Activated CD8-positive, alpha-beta memory T cell treated with anti-CD3 and anti-CD28 coated beads, Interleukin-2, amount 10 ng/mL, durations not matched to agents 7 days and 5 days (primary cell): ENCODE measurements around the gene MAP3K5. TPM values are rescaled to one million over a fixed set of nuclear protein-coding genes. Genes with fewer than 3 reads are reported as not detected.
A peak's percentile ranks its signal among the peaks of the same experiment; 100 is the strongest.

ENCODE experiments used
- ATAC-seq: fragments of 150-1000 bp; cut with Tn5 transposase; one replicate; pipeline ENCODE4 v1.10.0; 2021; ENCODE audit warnings: moderate library complexity
- CTCF ChIA-PET: fragments of 350-600 bp; sonication (Branson Sonifier 250); formaldehyde crosslinking; loops from one replicate; lab custom pipeline; 2021; ENCODE audit warnings: antibody characterized with exemption; lab: Charles Lee
- DNase-seq: peaks from one replicate; pipeline ENCODE4 v3.0.0-alpha.2; 2020
- H3K27ac Mint-ChIP-seq: one replicate; pipeline ENCODE4 v1.8.0; 2021; ENCODE audit warnings: mild to moderate bottlenecking, mixed read lengths
- H3K27me3 Mint-ChIP-seq: one replicate; pipeline ENCODE4 v1.8.0; 2021; ENCODE audit warnings: mixed read lengths
- H3K36me3 Mint-ChIP-seq: one replicate; pipeline ENCODE4 v1.8.0; 2021; ENCODE audit warnings: mild to moderate bottlenecking, mixed read lengths
- H3K4me1 Mint-ChIP-seq: one replicate; pipeline ENCODE4 v1.8.0; 2021; ENCODE audit warnings: mixed read lengths
- H3K4me3 Mint-ChIP-seq: one replicate; pipeline ENCODE4 v1.8.0; 2021; ENCODE audit warnings: mild to moderate bottlenecking, moderate library complexity, mixed read lengths
- H3K9me3 Mint-ChIP-seq: one replicate; pipeline ENCODE4 v1.8.0; 2022; ENCODE audit warnings: low read depth, mixed read lengths
- total RNA-seq, 2 experiments: library from RNA; stranded (reverse); gene quantifications; one replicate each; pipeline ENCODE4 v1.2.3, GENCODE V29; 2021

Gene MAP3K5
- total RNA-seq, 2 experiments from 2014 or later = 18.3 to 21.7 TPM

- CTCF ChIA-PET = interaction anchor here (0.6 to 1.7 kb wide), 2 partner anchors 17 to 108 kb away, joined by 3 to 4 read pairs; partner anchors contain the start of gene MAP3K5
- Mint-ChIP-seq H3K27me3 (no peaks in the 10 kb centered on the region), H3K4me1 (peaks cover 30% of the 10 kb centered on the region), H3K36me3 (peaks cover 7% of the 10 kb centered on the region), H3K4me3 (no peak overlapping the region), H3K27ac (no peak overlapping the region), H3K9me3 (no peaks in the 10 kb centered on the region)
- DNase-seq (no peak), ATAC-seq (no peak)
Measured at GRCh38 chr6:136775081-136775480, 17.2 kb downstream of the MAP3K5 start.

- Mint-ChIP-seq H3K9me3 (no peaks in the 10 kb centered on the region), H3K27me3 (no peaks in the 10 kb centered on the region), H3K36me3 (peaks cover 7% of the 10 kb centered on the region), H3K4me3 (no peak overlapping the region), H3K27ac (no peak overlapping the region), H3K4me1 (peaks cover 28% of the 10 kb centered on the region)
- CTCF ChIA-PET = interaction anchor here (0.6 to 2.7 kb wide), 4 partner anchors 14 to 130 kb away, joined by 3 to 7 read pairs (median 4); partner anchors contain the start of gene MAP3K5
- ATAC-seq = no peak
- DNase-seq = no peak
Measured at GRCh38 chr6:136774228-136775041, 17.8 kb downstream of the MAP3K5 start.

DNA sequence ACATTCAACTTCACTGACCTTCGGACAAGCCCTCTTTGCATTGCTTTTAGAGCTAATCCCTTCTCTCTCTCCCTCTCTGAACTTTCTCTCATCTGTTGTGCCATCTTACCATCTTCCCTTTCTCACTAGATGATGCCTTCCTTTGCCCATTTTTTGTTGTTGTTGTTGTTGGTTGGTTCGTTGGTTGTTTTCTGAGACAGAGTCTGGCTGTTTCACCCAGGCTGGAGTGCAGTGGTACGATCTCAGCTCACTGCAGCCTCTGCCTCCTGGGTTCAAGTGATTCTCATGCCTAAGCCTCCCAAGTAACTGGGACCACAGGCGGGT, 18.8 kb downstream of the MAP3K5 start:
- CTCF ChIA-PET = interaction anchor here (1.4 to 2.7 kb wide), 2 partner anchors 15 to 129 kb away, joined by 5 to 7 read pairs; no protein-coding TSS in a partner anchor
- H3K27me3 Mint-ChIP-seq = no peaks in the 10 kb centered on the region
- H3K4me1 Mint-ChIP-seq = peaks cover 32% of the 10 kb centered on the region
- no peaks in the 10 kb centered on the region for H3K9me3 Mint-ChIP-seq
- H3K36me3 Mint-ChIP-seq = peaks cover 7% of the 10 kb centered on the region
- H3K27ac Mint-ChIP-seq = no peak overlapping the region
- ATAC-seq = no peak
- no peak overlapping the region for H3K4me3 Mint-ChIP-seq
- DNase-seq = no peak

- Mint-ChIP-seq H3K4me1 (peaks cover 36% of the 10 kb centered on the region), H3K4me3 (no peak overlapping the region), H3K27ac (no peak overlapping the region), H3K9me3 (no peaks in the 10 kb centered on the region), H3K27me3 (no peaks in the 10 kb centered on the region), H3K36me3 (peaks cover 7% of the 10 kb centered on the region)
- DNase-seq = no peak
- CTCF ChIA-PET = interaction anchor here (1.4 to 2.7 kb wide), 3 partner anchors 16 to 129 kb away, joined by 5 to 8 read pairs (median 7); partner anchors contain the start of gene MAP3K5
- no peak for ATAC-seq
Measured at GRCh38 chr6:136772685-136773472, 19.4 kb downstream of the MAP3K5 start.

DNA sequence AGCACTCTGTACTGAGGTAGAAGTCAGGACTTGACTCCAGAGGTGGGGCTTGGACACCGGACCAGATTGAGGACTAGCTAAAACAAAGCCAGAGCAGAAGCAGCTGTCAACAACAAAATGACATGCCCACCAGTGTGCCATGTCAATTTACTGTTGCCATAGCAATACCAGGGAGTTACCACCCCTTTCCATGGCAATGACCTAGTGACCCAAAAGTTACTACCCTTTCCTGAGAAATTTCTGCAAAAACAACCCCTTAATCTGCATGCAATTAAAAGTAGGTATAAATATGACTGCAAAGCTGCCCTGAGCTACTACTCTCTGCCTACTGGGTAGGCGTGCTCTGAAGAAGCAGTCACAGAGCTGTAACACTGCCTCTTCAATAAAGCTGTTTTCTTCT, 21.0 kb downstream of the MAP3K5 start:
- ATAC-seq = no peak
- no peak for DNase-seq
- H3K27ac Mint-ChIP-seq = no peak overlapping the region
- H3K4me1 Mint-ChIP-seq = peaks cover 47% of the 10 kb centered on the region
- H3K9me3 Mint-ChIP-seq = no peaks in the 10 kb centered on the region
- CTCF ChIA-PET = interaction anchor here (0.8 to 2.0 kb wide), 2 partner anchors 16 to 21 kb away, joined by 3 to 8 read pairs; partner anchors contain the start of gene MAP3K5
- no peaks in the 10 kb centered on the region for H3K27me3 Mint-ChIP-seq
- H3K4me3 Mint-ChIP-seq = no peak overlapping the region
- peaks cover 6% of the 10 kb centered on the region for H3K36me3 Mint-ChIP-seq

DNA sequence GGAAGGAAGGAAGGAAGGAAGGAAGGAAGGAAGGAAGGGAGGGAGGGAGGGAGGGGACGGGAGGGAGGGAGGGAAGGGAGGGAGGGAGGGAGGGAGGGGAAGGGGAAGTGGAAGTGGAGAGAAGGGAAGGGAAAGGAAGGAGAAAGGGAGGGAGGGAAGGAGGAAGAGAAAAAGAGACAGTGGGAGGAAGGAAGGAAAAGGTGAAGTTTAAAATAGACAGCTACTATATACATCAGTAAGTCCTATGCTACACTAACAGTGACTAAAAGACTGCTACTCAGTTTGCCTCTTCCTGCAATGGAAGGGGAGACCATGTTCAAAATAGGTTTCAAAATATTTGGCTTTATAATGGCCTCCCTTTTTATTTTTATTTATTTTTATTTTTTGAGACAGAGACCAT, 22.5 kb downstream of the MAP3K5 start:
- no peak for DNase-seq
- Mint-ChIP-seq H3K4me3 (no peak overlapping the region), H3K27me3 (no peaks in the 10 kb centered on the region), H3K9me3 (no peaks in the 10 kb centered on the region), H3K27ac (no peak overlapping the region), H3K4me1 (peaks cover 53% of the 10 kb centered on the region), H3K36me3 (peaks cover 6% of the 10 kb centered on the region)
- CTCF ChIA-PET = no interaction called here
- ATAC-seq = no peak

DNA sequence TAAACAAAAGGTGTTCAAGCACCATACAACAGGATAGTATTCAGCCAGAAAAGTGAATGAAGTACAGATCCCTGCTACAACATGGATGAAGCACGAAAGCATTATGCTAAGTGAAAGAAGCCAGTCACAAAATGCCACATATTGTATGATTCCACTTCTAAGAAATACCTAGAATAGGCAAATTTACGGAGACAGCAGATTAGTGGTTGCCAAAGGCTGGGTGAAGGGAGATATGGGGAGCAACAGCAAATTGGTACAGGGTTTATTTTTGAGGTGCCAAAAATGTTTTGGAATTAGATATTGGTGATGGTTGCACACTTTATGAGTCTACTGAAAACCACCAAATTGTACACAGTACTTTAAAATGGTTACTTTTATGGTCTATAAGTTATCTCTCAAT, 23.2 kb downstream of the MAP3K5 start:
- ATAC-seq = no peak
- peaks cover 55% of the 10 kb centered on the region for H3K4me1 Mint-ChIP-seq

GRCh38 chr6:136767570-136768309, 24.5 kb downstream of the MAP3K5 start:
- no peak overlapping the region for H3K4me3 Mint-ChIP-seq
- DNase-seq (no peak), ATAC-seq (no peak)
- H3K27ac Mint-ChIP-seq = no peak overlapping the region
- H3K4me1 Mint-ChIP-seq = peaks cover 58% of the 10 kb centered on the region
- no peaks in the 10 kb centered on the region for H3K27me3 Mint-ChIP-seq
- CTCF ChIA-PET = interaction anchor here (1.3 kb wide), 1 partner anchor 48 kb away, joined by 3 read pairs; no protein-coding TSS in a partner anchor
- no peaks in the 10 kb centered on the region for H3K9me3 Mint-ChIP-seq
- H3K36me3 Mint-ChIP-seq = no peaks in the 10 kb centered on the region

More for the DNA sequence above, 23.2 kb downstream of the MAP3K5 start:
- no peak for DNase-seq
- no peaks in the 10 kb centered on the region for H3K9me3 Mint-ChIP-seq
- H3K27ac Mint-ChIP-seq = no peak overlapping the region
- no peaks in the 10 kb centered on the region for H3K27me3 Mint-ChIP-seq
- H3K4me3 Mint-ChIP-seq = no peak overlapping the region
- CTCF ChIA-PET = interaction anchor here (1.3 kb wide), 1 partner anchor 49 kb away, joined by 3 read pairs; no protein-coding TSS in a partner anchor
- H3K36me3 Mint-ChIP-seq = peaks cover 6% of the 10 kb centered on the region

DNA sequence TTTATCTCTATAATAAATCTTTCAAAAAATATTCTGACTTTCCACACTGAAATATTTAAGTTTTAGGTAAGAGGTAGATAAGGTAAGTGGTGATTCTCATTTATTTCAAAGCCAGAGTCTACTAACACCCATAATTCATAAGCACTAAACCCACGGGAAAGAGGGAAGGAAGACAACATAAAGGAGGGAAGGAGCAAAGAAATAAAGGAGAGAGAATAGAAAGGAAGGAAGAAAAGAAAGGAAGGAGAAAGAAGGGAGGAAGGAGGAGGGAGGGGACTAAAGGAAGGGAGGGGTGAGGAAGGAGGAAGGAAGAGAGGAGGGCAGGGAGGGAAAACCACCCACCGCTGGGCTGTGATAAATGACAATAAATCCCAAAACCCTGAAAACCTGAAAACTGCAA, 25.2 kb downstream of the MAP3K5 start:
- Mint-ChIP-seq H3K36me3 (no peaks in the 10 kb centered on the region), H3K27me3 (no peaks in the 10 kb centered on the region), H3K4me3 (no peak overlapping the region), H3K9me3 (no peaks in the 10 kb centered on the region), H3K27ac (no peak overlapping the region), H3K4me1 (peaks cover 58% of the 10 kb centered on the region)
- ATAC-seq (no peak), DNase-seq (no peak)
- CTCF ChIA-PET = no interaction called here

- ATAC-seq (no peak), DNase-seq (no peak)
- Mint-ChIP-seq H3K27me3 (no peaks in the 10 kb centered on the region), H3K4me3 (no peak overlapping the region), H3K36me3 (no peaks in the 10 kb centered on the region), H3K9me3 (no peaks in the 10 kb centered on the region), H3K27ac (no peak overlapping the region), H3K4me1 (peaks cover 66% of the 10 kb centered on the region)
- CTCF ChIA-PET = interaction anchor here (6.6 to 6.9 kb wide), 2 partner anchors 23 to 122 kb away, joined by 42 to 102 read pairs; partner anchors contain the start of gene MAP3K5
Measured at GRCh38 chr6:136766274-136766673, 26.0 kb downstream of the MAP3K5 start.

GRCh38 chr6:136764517-136764993, 27.7 kb downstream of the MAP3K5 start:
- no peaks in the 10 kb centered on the region for H3K27me3 Mint-ChIP-seq
- CTCF ChIA-PET = interaction anchor here (1.1 to 6.9 kb wide), 4 partner anchors 9 to 121 kb away, joined by 3 to 102 read pairs (median 24); partner anchors contain the start of gene MAP3K5
- ATAC-seq = peak; percentile 58

DNA sequence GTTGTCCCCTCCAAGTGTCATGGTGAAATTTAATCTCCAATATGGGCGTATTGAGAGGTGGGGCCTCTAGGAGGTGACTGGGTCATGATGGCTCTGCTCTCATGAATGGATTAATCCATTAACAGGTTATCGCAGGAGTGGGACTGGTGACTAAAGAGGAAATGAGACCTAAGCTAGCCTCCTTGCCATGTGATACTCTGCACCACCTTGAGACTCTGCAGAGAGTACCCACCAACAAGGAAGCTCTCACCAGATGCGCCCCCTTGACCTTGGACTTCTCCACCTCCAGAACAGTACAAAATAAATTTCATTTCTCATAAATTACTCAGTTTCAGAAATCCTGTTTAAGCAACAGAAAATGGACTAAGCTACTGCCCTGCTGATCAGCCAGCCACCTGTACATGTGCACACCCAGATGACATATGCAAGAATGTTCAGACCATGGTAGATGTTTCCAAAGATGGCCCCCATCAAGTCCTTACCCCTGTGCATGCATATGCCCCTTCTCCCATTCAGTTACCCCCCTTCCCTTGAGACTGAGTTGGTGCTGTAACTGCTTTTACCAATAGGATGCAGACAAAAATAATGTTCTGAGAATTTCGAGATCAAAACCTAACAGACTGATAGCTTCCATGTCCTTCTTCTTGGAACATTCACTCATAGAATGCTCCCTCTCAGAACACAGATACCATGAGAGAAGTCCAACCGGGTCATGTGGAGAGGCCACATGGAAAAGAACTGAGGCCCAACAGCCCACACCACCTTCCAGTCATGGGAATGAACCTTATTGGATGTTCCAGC, 28.4 kb downstream of the MAP3K5 start:
- H3K27ac Mint-ChIP-seq = peak overlapping the region; percentile 64

More at GRCh38 chr6:136764517-136764993, 27.7 kb downstream of the MAP3K5 start:
- DNase-seq = no peak
- Mint-ChIP-seq H3K4me1 (peaks cover 73% of the 10 kb centered on the region), H3K36me3 (peaks cover 2% of the 10 kb centered on the region), H3K27ac (peak overlapping the region; percentile 64), H3K4me3 (peak overlapping the region; percentile 12), H3K9me3 (no peaks in the 10 kb centered on the region)

More for the DNA sequence above, 28.4 kb downstream of the MAP3K5 start:
- H3K27me3 Mint-ChIP-seq = no peaks in the 10 kb centered on the region
- CTCF ChIA-PET = interaction anchor here (1.1 to 6.9 kb wide), 4 partner anchors 8 to 120 kb away, joined by 5 to 102 read pairs (median 24); partner anchors contain the start of gene MAP3K5
- no peaks in the 10 kb centered on the region for H3K9me3 Mint-ChIP-seq
- ATAC-seq (no peak), DNase-seq (no peak)
- H3K36me3 Mint-ChIP-seq = peaks cover 2% of the 10 kb centered on the region
- no peak overlapping the region for H3K4me3 Mint-ChIP-seq
- H3K4me1 Mint-ChIP-seq = peaks cover 71% of the 10 kb centered on the region
